Small intestine (tissue), 7 donors: ENCODE results near the gene PHLPP1. TPM values are rescaled to one million over a fixed set of nuclear protein-coding genes. Genes with fewer than 3 reads are reported as not detected.

Experiments
- DNase-seq, 2 donors: peaks; one replicate each; pipeline versions ENCODE4 v3.0.0 to v3.0.0-alpha.2; 2013
- FAIRE-seq: peaks from 2 replicates; lab custom pipeline; 2012; peaks lifted over from hg19 to GRCh38; lab: Jason Lieb, UNC
- H3K27ac ChIP-seq, 3 donors: one replicate each; pipeline ENCODE4 v1.5.1; 2013; ENCODE audit warnings: low read length in 2 of 3, mild to moderate bottlenecking in 2 of 3, control low read depth in 1 of 3, inconsistent platforms in 1 of 3, low read depth in 1 of 3, moderate library complexity in 1 of 3
- H3K27me3 ChIP-seq, 3 donors: one replicate each; pipeline ENCODE4 v1.6.1; 2013; ENCODE audit warnings: low read length in 3 of 3, inconsistent platforms in 1 of 3; ENCODE audit not compliant: control insufficient read depth in 3 of 3, insufficient read depth in 3 of 3
- H3K36me3 ChIP-seq, 3 donors: one replicate each; pipeline ENCODE4 v1.6.1; 2013; ENCODE audit warnings: low read length in 3 of 3, inconsistent platforms in 1 of 3, low read depth in 1 of 3, mild to moderate bottlenecking in 1 of 3, moderate library complexity in 1 of 3; ENCODE audit not compliant: control insufficient read depth in 3 of 3, insufficient read depth in 2 of 3
- H3K4me1 ChIP-seq, 3 donors: one replicate each; pipeline ENCODE4 v1.6.1; 2013; ENCODE audit warnings: low read length in 2 of 3, inconsistent platforms in 1 of 3, low read depth in 1 of 3, mild to moderate bottlenecking in 1 of 3, moderate library complexity in 1 of 3; ENCODE audit not compliant: control insufficient read depth in 3 of 3, insufficient read depth in 2 of 3
- H3K4me3 ChIP-seq, 3 donors: one replicate each; pipeline ENCODE4 v1.5.1; 2013; ENCODE audit warnings: low read length in 3 of 3, control low read depth in 1 of 3, inconsistent platforms in 1 of 3, low read depth in 1 of 3, mild to moderate bottlenecking in 1 of 3, moderate library complexity in 1 of 3
- H3K9me3 ChIP-seq, 2 donors: one replicate each; pipeline ENCODE4 v1.6.1; 2013; ENCODE audit warnings: low read depth in 1 of 2, low read length in 1 of 2; ENCODE audit not compliant: control insufficient read depth in 2 of 2, insufficient read depth in 1 of 2
- WGBS, 3 donors: extraction: QIAGEN DNeasy Blood & Tissue Kit; methylation state at CpG; one replicate each; pipeline ENCODE4 v1.1.7; 2013; 5-methylcytosine and 5-hydroxymethylcytosine counted together
- polyA plus RNA-seq, 4 donors: library from polyadenylated mRNA; stranded (reverse) in 3 of 4; unstranded in 1 of 4; fragments of 200-250 nt in 3 of 4; fragments of 120-200 nt in 1 of 4; gene quantifications; one replicate each; pipeline versions ENCODE4 v1.2.1 to v1.2.3, GENCODE V29; 2013
- donor health status: healthy with polysubstance abuse.
- donor health status: control.
- donor health status: control.
- donor health status: Bipolar disorder and iron deficiency.
- donor health status: healthy.

Gene PHLPP1
- polyA plus RNA-seq, 4 donors, result 3.2 to 13.1 (median 5.4) TPM

GRCh38 chr18:62991959-62992358 is 276.6 kb downstream of the PHLPP1 start:
- no peak overlapping the region for H3K4me3 ChIP-seq
- DNase-seq, result no peak
- H3K9me3 ChIP-seq, result no peaks in the 10 kb centered on the region
- FAIRE-seq, result no peak
- H3K4me1 ChIP-seq, result no peaks in the 10 kb centered on the region
- no peaks in the 10 kb centered on the region for H3K36me3 ChIP-seq
- H3K27ac ChIP-seq, result no peak overlapping the region
- no peaks in the 10 kb centered on the region for H3K27me3 ChIP-seq
- WGBS, 3 donors, result 89 to 96% (median 94%) methylated on average over 18 of the region's 18 CpGs

GRCh38 chr18:62992877-62993365 is 277.6 kb downstream of the PHLPP1 start:
- no peak overlapping the region for H3K27ac ChIP-seq
- no peaks in the 10 kb centered on the region for H3K36me3 ChIP-seq
- 86 to 92% (median 90%) methylated on average over 6 of the region's 6 CpGs for WGBS, 3 donors
- DNase-seq (no peak), FAIRE-seq (no peak)
- H3K27me3 ChIP-seq, result no peaks in the 10 kb centered on the region
- no peak overlapping the region for H3K4me3 ChIP-seq
- no peaks in the 10 kb centered on the region for H3K9me3 ChIP-seq
- no peaks in the 10 kb centered on the region for H3K4me1 ChIP-seq

GRCh38 chr18:62996566-62996965 is 281.2 kb downstream of the PHLPP1 start:
- Histone ChIP-seq H3K9me3 (no peaks in the 10 kb centered on the region), H3K4me1 (no peaks in the 10 kb centered on the region), H3K4me3 (no peak overlapping the region), H3K27me3 (no peaks in the 10 kb centered on the region), H3K36me3 (no peaks in the 10 kb centered on the region), H3K27ac (no peak overlapping the region)
- WGBS, 3 donors, result 76 to 81% (median 78%) methylated on average over 9 of the region's 9 CpGs
- FAIRE-seq (no peak), DNase-seq (no peak)

GRCh38 chr18:62997076-62997475 is 281.7 kb downstream of the PHLPP1 start:
- no peaks in the 10 kb centered on the region for H3K36me3 ChIP-seq
- no peaks in the 10 kb centered on the region for H3K4me1 ChIP-seq
- 73 to 77% (median 74%) methylated on average over 4 of the region's 4 CpGs for WGBS, 3 donors
- no peak for DNase-seq
- H3K4me3 ChIP-seq, result no peak overlapping the region
- H3K27ac ChIP-seq, result no peak overlapping the region
- no peaks in the 10 kb centered on the region for H3K27me3 ChIP-seq
- FAIRE-seq, result no peak
- H3K9me3 ChIP-seq, result no peaks in the 10 kb centered on the region

- peaks cover 0 to 3% of the 10 kb centered on the region in 2 donors for H3K9me3 ChIP-seq
- H3K4me1 ChIP-seq, result no peaks in the 10 kb centered on the region
- DNase-seq (no peak), FAIRE-seq (no peak)
- no peaks in the 10 kb centered on the region for H3K36me3 ChIP-seq
- 88 to 94% (median 91%) methylated on average over 7 of the region's 7 CpGs for WGBS, 3 donors
- no peak overlapping the region for H3K27ac ChIP-seq
- H3K4me3 ChIP-seq, result no peak overlapping the region
- H3K27me3 ChIP-seq, result no peaks in the 10 kb centered on the region
Observed at GRCh38 chr18:62998443-62998842, 283.1 kb downstream of the PHLPP1 start.

- FAIRE-seq (no peak), DNase-seq (no peak)
- no peak overlapping the region for H3K27ac ChIP-seq
Observed at GRCh38 chr18:62999392-62999791, 284.1 kb downstream of the PHLPP1 start.

GRCh38 chr18:62999921-63000320 is 284.6 kb downstream of the PHLPP1 start:
- no peak for FAIRE-seq
- Histone ChIP-seq H3K27ac (no peak overlapping the region), H3K27me3 (no peaks in the 10 kb centered on the region), H3K9me3 (peaks cover 0 to 3% of the 10 kb centered on the region in 2 donors), H3K4me3 (no peak overlapping the region), H3K4me1 (no peaks in the 10 kb centered on the region), H3K36me3 (no peaks in the 10 kb centered on the region)
- 83 to 91% (median 85%) methylated on average over 6 of the region's 6 CpGs for WGBS, 3 donors
- DNase-seq, result no peak

More at GRCh38 chr18:62999392-62999791, 284.1 kb downstream of the PHLPP1 start:
- Histone ChIP-seq H3K9me3 (peaks cover 0 to 3% of the 10 kb centered on the region in 2 donors), H3K27me3 (no peaks in the 10 kb centered on the region), H3K4me1 (no peaks in the 10 kb centered on the region), H3K36me3 (no peaks in the 10 kb centered on the region), H3K4me3 (no peak overlapping the region)
- WGBS, 3 donors, result 53 to 59% (median 54%) methylated on average over 7 of the region's 7 CpGs

- WGBS, 3 donors, result 83 to 92% (median 91%) methylated on average over 8 of the region's 8 CpGs
- H3K36me3 ChIP-seq, result no peaks in the 10 kb centered on the region
- FAIRE-seq (no peak), DNase-seq (no peak)
- peaks cover 0 to 3% of the 10 kb centered on the region in 2 donors for H3K9me3 ChIP-seq
- no peaks in the 10 kb centered on the region for H3K4me1 ChIP-seq
- no peaks in the 10 kb centered on the region for H3K27me3 ChIP-seq
- no peak overlapping the region for H3K4me3 ChIP-seq
- H3K27ac ChIP-seq, result no peak overlapping the region
Observed at GRCh38 chr18:63000839-63001238, 285.5 kb downstream of the PHLPP1 start.

- peaks cover 0 to 3% of the 10 kb centered on the region in 2 donors for H3K9me3 ChIP-seq
- no peak overlapping the region for H3K27ac ChIP-seq
- WGBS, 3 donors, result 94 to 98% (median 96%) methylated on average over 5 of the region's 5 CpGs
- H3K27me3 ChIP-seq, result no peaks in the 10 kb centered on the region
- DNase-seq (no peak), FAIRE-seq (no peak)
- H3K4me3 ChIP-seq, result no peak overlapping the region
- H3K36me3 ChIP-seq, result no peaks in the 10 kb centered on the region
- H3K4me1 ChIP-seq, result no peaks in the 10 kb centered on the region
Observed at GRCh38 chr18:63001861-63002260, 286.5 kb downstream of the PHLPP1 start.
